ENCODE data around the gene ESYT1.
"Not testable (repeated sequence)": the region's sequence is repeated elsewhere in the genome, so short reads cannot be mapped to it uniquely, and the experiment has no call there.

The ESYT1 gene

DNA sequence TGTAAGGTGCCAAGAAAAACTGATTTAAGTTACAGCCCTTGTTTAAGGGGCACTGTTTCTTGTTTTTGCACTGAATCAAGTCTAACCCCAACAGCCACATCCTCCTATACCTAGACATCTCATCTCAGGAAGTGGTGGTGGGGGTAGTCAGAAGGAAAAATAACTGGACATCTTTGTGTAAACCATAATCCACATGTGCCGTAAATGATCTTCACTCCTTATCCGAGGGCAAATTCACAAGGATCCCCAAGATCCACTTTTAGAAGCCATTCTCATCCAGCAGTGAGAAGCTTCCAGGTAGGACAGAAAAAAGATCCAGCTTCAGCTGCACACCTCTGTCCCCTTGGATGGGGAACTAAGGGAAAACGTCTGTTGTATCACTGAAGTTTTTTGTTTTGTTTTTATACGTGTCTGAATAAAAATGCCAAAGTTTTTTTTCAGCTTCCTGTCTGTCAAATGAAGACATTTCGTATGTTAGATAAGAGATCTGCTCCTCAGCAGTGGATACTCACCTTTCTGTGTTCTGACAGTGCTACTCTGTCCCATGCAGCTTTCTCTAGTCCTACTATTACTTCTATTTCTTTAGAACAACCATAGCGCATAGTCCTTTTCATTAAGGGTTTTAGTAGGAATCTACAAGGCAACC is 24.9 kb upstream of the ESYT1 start:
- DNase-seq (ENCODE audit: low read depth, low spot score): peak; percentile 71
- H3K4me3 ChIP-seq (ENCODE audit: low read length): peak overlapping the region; percentile 91

GRCh38 chr12:56103823-56104108 is 24.3 kb upstream of the ESYT1 start:
- peak overlapping the region; percentile 91 for H3K4me3 ChIP-seq (ENCODE audit: low read length)
- DNase-seq (ENCODE audit: low read depth, low spot score): no peak

GRCh38 chr12:56104109-56104814 is 23.8 kb upstream of the ESYT1 start, which contains the start of gene PA2G4:
Gene PA2G4, plus strand, starts transcription at chr12:56104559. Its CDS starts 179 bp downstream, at chr12:56104738.
- H3K4me3 ChIP-seq (ENCODE audit: low read length): peak within 1 kb of the TSS; percentile 91
- peak; percentile 99 for DNase-seq (ENCODE audit: low read depth, low spot score)

DNA sequence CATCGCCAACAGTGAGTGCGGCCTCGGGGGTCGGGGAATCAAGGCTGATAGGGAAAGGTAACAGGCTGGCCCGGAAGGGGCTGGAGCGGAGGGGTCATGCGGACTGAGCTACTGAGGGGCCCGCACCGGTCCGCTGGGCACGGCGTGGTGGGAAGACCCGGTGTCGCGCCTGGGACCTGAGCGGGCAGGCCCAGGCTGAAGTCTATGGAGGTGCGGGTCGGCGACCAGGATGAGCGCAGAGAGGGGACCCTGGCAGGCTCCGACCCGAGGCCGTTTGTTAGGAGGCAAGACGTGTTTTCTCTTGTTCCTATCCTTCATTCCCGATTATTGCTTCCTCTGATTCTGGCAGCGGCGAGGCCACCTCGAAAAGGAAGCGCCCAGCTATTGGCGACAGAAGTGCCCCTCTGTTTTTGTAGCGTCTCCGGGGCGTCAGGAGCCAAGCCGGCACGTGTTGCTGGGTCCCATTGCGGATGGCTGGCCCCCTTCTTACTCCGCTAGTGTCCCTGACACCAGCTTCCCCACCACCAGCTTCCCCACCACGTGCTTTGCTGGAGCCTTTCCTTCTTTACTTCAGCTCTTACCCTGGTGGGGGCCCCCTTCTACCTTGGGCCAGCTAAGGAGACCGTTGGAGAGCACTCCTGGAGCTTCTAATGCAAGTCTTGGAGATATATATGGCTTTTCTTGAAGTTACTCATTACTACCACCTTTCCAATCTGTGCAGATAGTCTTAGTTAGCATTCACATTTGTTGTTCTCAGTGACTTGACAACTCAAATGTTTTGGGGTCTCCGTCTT is 23.1 kb upstream of the ESYT1 start:
- no peak for DNase-seq (ENCODE audit: low read depth, low spot score)
- H3K4me3 ChIP-seq (ENCODE audit: low read length): peak overlapping the region; percentile 91

DNA sequence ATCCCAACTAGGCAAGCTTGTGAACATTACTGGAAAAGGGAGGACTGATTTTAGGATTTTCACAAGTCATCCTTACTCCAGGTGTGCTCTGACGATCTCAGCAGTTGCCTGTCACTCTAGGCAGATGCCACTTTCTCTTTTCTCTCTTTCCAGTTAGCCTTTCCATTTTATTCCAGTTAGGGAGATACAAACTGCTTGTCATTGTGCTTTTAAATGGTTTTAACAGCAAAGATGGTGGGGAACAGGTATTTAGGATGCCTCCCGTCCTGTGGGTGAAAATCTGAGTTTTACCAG is 22.5 kb upstream of the ESYT1 start:
- DNase-seq (ENCODE audit: low read depth, low spot score): no peak
- peak overlapping the region; percentile 91 for H3K4me3 ChIP-seq (ENCODE audit: low read length)

- H3K4me3 ChIP-seq (ENCODE audit: low read length): no peak overlapping the region
- no peak for DNase-seq (ENCODE audit: low read depth, low spot score)
Observed at GRCh38 chr12:56107242-56107641, 20.8 kb upstream of the ESYT1 start.

- no peak for DNase-seq (ENCODE audit: low read depth, low spot score)
- no peak overlapping the region for H3K4me3 ChIP-seq (ENCODE audit: low read length)
Observed at GRCh38 chr12:56110571-56110970, 17.5 kb upstream of the ESYT1 start.

- H3K4me3 ChIP-seq (ENCODE audit: low read length): no peak overlapping the region
- no peak for DNase-seq (ENCODE audit: low read depth, low spot score)
Observed at GRCh38 chr12:56114084-56114483, 14.0 kb upstream of the ESYT1 start.

DNA sequence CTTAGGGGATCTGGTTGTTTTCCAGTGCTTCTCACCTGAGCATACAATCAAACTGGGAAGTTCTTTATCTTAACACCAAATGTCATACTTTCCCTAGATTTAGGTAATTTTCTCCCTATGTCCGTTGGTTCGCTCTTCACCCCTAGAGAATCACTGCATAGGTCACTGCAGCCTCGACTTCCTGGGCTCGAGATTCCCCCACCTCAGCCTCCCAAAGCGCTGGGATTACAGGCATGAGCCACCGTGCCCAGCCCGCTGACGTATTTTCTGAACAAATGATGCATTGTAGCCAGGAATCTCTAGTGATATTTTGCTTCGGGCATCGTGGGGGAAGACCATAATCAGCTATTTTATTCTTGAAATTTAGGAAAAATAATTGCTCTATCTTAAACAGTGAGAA is 12.7 kb upstream of the ESYT1 start:
- DNase-seq (ENCODE audit: low read depth, low spot score): no peak
- peak overlapping the region; percentile 83 for H3K4me3 ChIP-seq (ENCODE audit: low read length)

GRCh38 chr12:56116267-56117081 is 11.6 kb upstream of the ESYT1 start, which contains the start of gene RPL41:
Gene RPL41, plus strand, starts transcription at chr12:56116633.
- H3K4me3 ChIP-seq (ENCODE audit: low read length): peak within 1 kb of the TSS; percentile 83

GRCh38 chr12:56117082-56117706 is 10.9 kb upstream of the ESYT1 start:
- not testable (repeated sequence) for DNase-seq (ENCODE audit: low read depth, low spot score)
- peak overlapping the region; percentile 88 for H3K4me3 ChIP-seq (ENCODE audit: low read length)

More at GRCh38 chr12:56116267-56117081, 11.6 kb upstream of the ESYT1 start, which contains the start of gene RPL41:
- DNase-seq (ENCODE audit: low read depth, low spot score): peak; percentile 93

DNA sequence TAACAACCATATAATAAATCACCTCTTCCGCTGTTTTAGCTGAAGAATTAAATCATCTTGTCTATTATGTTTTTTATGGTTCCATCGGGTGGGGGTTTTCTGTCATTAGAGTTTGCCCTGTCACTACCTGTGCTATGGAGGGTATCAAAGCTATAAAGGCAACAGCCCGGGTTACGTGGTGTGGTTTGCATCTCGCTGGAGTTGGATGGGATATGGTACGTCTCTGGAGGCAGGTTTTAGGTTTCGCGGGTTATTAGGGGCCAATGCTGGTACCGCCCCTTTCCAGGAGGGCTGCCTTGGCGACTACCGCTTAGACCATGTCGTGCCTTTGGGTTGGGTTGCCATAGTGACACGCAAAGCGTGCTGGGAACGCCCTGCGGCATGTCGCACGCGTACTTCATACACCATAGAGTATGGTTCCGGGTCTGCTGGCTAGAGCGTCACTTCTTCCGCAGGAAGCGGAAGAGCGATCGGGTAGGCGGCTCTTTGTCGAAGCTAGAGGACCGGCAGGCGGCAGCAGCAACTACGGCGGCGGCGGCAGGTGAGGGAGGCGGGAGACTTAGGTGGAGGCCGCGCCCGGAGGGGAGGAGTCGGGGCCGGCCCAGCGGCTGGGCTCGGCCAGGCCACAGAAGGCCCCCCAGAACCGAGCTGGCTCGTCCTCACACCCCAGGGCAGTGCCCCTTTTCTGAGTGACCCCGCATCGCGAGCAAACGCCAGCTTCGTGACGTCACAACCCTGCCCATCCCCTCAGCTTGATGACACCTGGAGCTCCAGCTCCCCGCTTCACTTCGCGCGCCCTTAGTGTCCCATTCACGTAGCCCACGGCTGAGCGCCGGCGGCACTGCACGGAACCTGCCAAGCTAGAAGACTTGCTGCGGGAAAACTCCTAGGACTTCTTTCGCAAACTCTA is 10.0 kb upstream of the ESYT1 start, which contains the start of gene ZC3H10:
Gene ZC3H10 (plus strand): TSS at position 489 of the 910 bp plus-strand sequence. CDS start 2,297 bp downstream, outside the sequence.
- DNase-seq (ENCODE audit: low read depth, low spot score): peak; percentile 100
- peak within 1 kb of the TSS; percentile 88 for H3K4me3 ChIP-seq (ENCODE audit: low read length)

DNA sequence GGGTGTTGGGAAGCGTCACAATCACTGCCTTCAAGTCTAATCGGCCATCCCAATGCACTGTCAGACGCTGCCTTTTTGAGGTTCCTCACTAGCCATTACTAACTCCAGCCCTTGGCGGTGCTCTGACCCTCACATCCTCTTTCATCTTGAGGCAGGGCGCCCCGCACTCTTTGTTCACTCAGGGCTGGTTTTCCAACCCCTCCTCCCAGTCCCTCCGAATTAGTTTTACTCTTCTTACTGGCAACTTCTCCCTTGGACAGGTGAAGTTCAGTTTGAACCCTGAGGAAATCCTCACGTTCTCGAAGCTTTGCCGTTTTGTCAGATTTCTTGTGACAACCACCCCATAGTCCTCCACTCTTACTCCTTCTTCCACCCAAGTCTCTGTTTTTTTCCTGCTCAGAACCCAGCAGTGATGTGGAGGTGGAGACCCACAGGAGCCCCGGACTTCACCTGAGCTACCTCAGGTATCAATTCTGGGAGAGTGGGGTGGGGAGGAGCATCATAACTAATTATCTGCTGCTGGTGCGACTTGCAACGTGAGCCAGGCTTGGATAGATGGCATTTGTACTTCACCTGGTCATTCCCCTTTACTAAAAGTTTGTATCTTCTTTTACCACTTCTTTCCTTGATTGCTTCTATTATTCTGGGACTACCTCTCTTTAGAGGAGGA is 9.2 kb upstream of the ESYT1 start:
- peak overlapping the region; percentile 88 for H3K4me3 ChIP-seq (ENCODE audit: low read length)
- no peak for DNase-seq (ENCODE audit: low read depth, low spot score)

GRCh38 chr12:56119361-56119796 is 8.7 kb upstream of the ESYT1 start:
- peak; percentile 76 for DNase-seq (ENCODE audit: low read depth, low spot score)
- H3K4me3 ChIP-seq (ENCODE audit: low read length): peak overlapping the region; percentile 88

- no peak overlapping the region for H3K4me3 ChIP-seq (ENCODE audit: low read length)
- no peak for DNase-seq (ENCODE audit: low read depth, low spot score)
Observed at GRCh38 chr12:56120158-56120846, 7.8 kb upstream of the ESYT1 start.

DNA sequence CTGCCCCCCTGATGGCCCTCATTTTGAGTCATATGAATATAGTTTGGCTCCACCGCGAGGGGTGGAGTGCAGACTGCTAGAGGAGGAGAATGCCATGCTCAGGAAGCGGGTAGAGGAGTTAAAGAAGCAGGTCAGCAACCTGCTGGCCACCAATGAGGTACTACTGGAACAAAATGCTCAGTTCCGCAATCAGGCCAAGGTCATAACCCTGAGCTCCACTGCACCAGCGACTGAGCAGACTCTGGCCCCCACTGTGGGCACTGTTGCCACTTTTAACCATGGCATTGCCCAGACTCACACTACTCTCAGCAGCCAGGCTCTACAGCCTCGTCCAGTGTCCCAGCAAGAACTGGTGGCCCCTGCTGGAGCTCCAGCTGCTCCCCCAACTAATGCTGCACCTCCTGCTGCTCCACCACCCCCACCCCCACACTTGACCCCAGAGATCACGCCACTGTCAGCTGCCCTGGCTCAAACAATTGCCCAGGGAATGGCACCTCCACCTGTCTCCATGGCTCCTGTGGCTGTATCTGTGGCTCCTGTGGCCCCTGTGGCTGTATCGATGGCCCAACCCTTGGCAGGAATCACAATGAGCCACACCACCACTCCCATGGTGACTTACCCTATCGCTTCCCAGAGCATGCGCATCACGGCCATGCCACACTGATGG is 6.7 kb upstream of the ESYT1 start:
- H3K4me3 ChIP-seq (ENCODE audit: low read length): no peak overlapping the region
- no peak for DNase-seq (ENCODE audit: low read depth, low spot score)
